ENCODE results near the gene APLP2. TPM values are rescaled to one million over a fixed set of nuclear protein-coding genes. Genes with fewer than 3 reads are reported as not detected.

The APLP2 gene
- total RNA-seq, 2 donors from 2014 or later = 493 to 557 TPM

DNA sequence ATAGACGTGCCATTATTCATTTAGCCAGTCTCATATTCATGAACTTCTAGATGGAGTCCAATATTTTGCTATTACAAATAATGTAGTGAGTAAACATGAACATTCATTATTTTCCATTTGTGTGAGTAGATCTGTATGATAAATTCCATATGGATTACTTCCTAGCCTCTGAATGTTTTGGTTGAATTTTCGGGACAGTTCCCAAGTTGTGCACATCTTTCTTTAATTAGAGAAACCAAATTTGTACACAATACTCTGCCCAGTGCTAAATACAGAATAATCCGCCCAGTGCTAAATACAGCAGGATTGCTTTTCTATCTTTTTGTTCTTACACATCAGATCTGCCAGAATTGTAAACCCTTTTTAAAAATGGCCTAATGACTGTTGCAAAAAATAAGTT is 17.1 kb upstream of the APLP2 start:
- ATAC-seq (ENCODE audit: insufficient number of reproducible peaks, low FRiP score, low read depth) = no peak
- H3K27me3 ChIP-seq (replicated peaks; ENCODE audit: insufficient read depth) = no peaks in the 10 kb centered on the region
- no peaks in the 10 kb centered on the region for H3K9me3 ChIP-seq
- no peak overlapping the region for H3K27ac ChIP-seq
- no peaks in the 10 kb centered on the region for H3K36me3 ChIP-seq
- no peak for DNase-seq (ENCODE audit: low spot score)
- TF ChIP-seq, protein P1, sequence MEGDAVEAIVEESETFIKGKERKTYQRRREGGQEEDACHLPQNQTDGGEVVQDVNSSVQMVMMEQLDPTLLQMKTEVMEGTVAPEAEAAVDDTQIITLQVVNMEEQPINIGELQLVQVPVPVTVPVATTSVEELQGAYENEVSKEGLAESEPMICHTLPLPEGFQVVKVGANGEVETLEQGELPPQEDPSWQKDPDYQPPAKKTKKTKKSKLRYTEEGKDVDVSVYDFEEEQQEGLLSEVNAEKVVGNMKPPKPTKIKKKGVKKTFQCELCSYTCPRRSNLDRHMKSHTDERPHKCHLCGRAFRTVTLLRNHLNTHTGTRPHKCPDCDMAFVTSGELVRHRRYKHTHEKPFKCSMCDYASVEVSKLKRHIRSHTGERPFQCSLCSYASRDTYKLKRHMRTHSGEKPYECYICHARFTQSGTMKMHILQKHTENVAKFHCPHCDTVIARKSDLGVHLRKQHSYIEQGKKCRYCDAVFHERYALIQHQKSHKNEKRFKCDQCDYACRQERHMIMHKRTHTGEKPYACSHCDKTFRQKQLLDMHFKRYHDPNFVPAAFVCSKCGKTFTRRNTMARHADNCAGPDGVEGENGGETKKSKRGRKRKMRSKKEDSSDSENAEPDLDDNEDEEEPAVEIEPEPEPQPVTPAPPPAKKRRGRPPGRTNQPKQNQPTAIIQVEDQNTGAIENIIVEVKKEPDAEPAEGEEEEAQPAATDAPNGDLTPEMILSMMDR (IDR thresholded peaks at IDR 0.05) = no peak
- peaks cover 3 to 19% of the 10 kb centered on the region in 2 donors for H3K4me1 ChIP-seq (ENCODE audit: control insufficient read depth in 1 of 2, low read depth in 2 of 2)
- no peak overlapping the region for H3K4me3 ChIP-seq

DNA sequence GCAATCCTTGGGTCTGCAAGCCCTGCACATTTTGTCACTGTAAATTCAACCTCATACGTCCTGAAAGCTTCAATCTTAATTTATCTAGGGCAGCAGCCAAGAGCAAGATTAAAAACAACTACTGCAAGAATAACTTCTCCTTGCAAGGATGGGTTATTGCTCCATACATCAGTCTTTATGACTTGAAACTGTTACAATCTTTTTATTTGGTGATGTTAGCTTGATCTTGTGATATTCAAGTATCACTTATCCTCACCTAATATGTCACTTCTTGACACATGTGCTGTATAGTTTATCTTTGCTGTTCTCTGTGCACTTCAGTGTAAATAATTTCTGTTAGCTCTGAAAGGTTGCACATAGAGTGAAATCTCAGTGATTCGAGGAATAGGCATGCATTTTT is 14.7 kb upstream of the APLP2 start:
- Histone ChIP-seq H3K4me1 (ENCODE audit: control insufficient read depth in 1 of 2, low read depth in 2 of 2) (peaks cover 3 to 12% of the 10 kb centered on the region in 2 donors), H3K9me3 (no peaks in the 10 kb centered on the region), H3K4me3 (no peak overlapping the region), H3K36me3 (no peaks in the 10 kb centered on the region), H3K27ac (no peak overlapping the region), H3K27me3 (replicated peaks; ENCODE audit: insufficient read depth) (no peaks in the 10 kb centered on the region)
- TF ChIP-seq, protein P1 (IDR thresholded peaks at IDR 0.05) = no peak
- DNase-seq (ENCODE audit: low spot score) = no peak
- ATAC-seq (ENCODE audit: insufficient number of reproducible peaks, low FRiP score, low read depth) = no peak

GRCh38 chr11:130055617-130056016 is 14.1 kb upstream of the APLP2 start:
- TF ChIP-seq, protein P1 (IDR thresholded peaks at IDR 0.05) = no peak
- no peaks in the 10 kb centered on the region for H3K9me3 ChIP-seq
- H3K27ac ChIP-seq = no peak overlapping the region
- peaks cover 0 to 6% of the 10 kb centered on the region in 2 donors for H3K4me1 ChIP-seq (ENCODE audit: control insufficient read depth in 1 of 2, low read depth in 2 of 2)
- H3K36me3 ChIP-seq = no peaks in the 10 kb centered on the region
- H3K4me3 ChIP-seq = no peak overlapping the region
- ATAC-seq (ENCODE audit: insufficient number of reproducible peaks, low FRiP score, low read depth) (no peak), DNase-seq (ENCODE audit: low spot score) (no peak)
- no peaks in the 10 kb centered on the region for H3K27me3 ChIP-seq (replicated peaks; ENCODE audit: insufficient read depth)

DNA sequence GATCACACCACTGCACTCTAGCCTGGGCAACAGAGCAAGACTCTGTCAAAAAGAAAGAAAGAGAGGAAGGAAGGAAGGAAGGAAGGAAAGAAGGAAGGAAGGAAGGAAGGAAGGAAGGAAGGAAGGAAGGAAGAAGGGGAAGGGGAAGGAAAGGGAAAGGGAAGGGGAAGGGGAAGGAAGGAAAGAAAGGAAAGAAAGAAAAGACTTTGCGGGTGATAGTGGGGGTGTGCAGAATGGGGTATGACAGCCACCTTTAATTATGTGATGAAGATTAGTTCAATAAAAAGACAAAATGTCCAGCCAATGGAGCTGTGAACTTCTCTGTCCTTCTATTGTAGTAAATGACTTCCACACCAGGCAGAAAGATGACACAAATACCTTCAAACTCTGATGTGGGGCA is 8.7 kb upstream of the APLP2 start:
- TF ChIP-seq, protein P1 (IDR thresholded peaks at IDR 0.05) = no peak
- ATAC-seq (ENCODE audit: insufficient number of reproducible peaks, low FRiP score, low read depth) = no peak

GRCh38 chr11:130062026-130062425 is 7.7 kb upstream of the APLP2 start:
- H3K4me3 ChIP-seq = no peak overlapping the region
- H3K36me3 ChIP-seq = no peaks in the 10 kb centered on the region
- H3K27ac ChIP-seq = no peak overlapping the region
- TF ChIP-seq, protein P1 (IDR thresholded peaks at IDR 0.05) = no peak
- no peaks in the 10 kb centered on the region for H3K27me3 ChIP-seq (replicated peaks; ENCODE audit: insufficient read depth)
- DNase-seq (ENCODE audit: low spot score) (no peak), ATAC-seq (ENCODE audit: insufficient number of reproducible peaks, low FRiP score, low read depth) (no peak)
- no peaks in the 10 kb centered on the region for H3K4me1 ChIP-seq (ENCODE audit: control insufficient read depth in 1 of 2, low read depth in 2 of 2)
- H3K9me3 ChIP-seq = no peaks in the 10 kb centered on the region

More for the DNA sequence above, 8.7 kb upstream of the APLP2 start:
- DNase-seq (ENCODE audit: low spot score) = no peak
- H3K36me3 ChIP-seq = no peaks in the 10 kb centered on the region
- H3K4me1 ChIP-seq (ENCODE audit: control insufficient read depth in 1 of 2, low read depth in 2 of 2) = no peaks in the 10 kb centered on the region
- H3K27me3 ChIP-seq (replicated peaks; ENCODE audit: insufficient read depth) = no peaks in the 10 kb centered on the region
- H3K27ac ChIP-seq = no peak overlapping the region
- H3K4me3 ChIP-seq = no peak overlapping the region
- no peaks in the 10 kb centered on the region for H3K9me3 ChIP-seq

Measured in thoracic aorta (tissue), 2 donors.